ENCODE results near the gene ANKFN1.

Gene ANKFN1

DNA sequence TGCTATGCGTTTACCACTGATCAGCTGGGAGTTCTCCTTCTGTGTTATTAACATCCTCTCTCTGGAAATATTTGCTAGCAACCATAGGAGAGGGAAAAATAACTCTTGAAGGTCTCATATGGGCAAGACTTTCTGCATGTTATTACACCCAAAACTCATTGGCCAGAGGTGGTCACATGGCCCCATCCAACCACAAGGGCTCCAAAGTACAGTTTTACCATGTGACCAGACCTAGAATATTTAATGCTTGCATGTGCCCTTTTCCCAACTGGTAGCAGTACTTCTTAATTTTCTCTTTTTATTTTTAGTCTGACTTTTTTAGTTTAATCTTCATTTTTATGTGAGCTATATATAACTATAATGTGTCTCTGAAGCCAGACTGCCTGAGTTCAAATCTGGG, 299.2 kb downstream of the ANKFN1 start:
- DNase-seq (ENCODE audit: low read depth): no peak
- TF ChIP-seq, protein P1, sequence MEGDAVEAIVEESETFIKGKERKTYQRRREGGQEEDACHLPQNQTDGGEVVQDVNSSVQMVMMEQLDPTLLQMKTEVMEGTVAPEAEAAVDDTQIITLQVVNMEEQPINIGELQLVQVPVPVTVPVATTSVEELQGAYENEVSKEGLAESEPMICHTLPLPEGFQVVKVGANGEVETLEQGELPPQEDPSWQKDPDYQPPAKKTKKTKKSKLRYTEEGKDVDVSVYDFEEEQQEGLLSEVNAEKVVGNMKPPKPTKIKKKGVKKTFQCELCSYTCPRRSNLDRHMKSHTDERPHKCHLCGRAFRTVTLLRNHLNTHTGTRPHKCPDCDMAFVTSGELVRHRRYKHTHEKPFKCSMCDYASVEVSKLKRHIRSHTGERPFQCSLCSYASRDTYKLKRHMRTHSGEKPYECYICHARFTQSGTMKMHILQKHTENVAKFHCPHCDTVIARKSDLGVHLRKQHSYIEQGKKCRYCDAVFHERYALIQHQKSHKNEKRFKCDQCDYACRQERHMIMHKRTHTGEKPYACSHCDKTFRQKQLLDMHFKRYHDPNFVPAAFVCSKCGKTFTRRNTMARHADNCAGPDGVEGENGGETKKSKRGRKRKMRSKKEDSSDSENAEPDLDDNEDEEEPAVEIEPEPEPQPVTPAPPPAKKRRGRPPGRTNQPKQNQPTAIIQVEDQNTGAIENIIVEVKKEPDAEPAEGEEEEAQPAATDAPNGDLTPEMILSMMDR (IDR thresholded peaks at IDR 0.05; ENCODE audit: low read length, missing control alignments): no peak

DNA sequence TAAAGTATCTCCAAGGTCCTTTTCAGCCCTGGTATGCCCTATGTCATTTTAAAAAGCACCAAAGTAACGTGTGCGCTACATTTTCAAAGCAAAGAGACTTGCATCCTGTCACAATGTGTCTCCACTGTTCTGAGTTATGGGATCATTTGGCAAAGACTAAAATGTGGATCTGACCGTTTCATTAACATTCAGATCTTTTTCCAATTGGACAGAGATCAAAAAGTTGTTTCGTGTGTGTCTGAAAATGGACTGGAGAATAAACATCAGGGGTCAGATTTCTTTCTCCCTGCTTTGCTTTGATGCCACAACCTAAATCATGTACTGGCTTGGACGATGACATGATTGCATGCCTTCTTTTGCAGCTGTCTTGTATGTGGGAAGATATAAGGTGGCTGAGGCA, 304.2 kb downstream of the ANKFN1 start:
- H3K4me3 ChIP-seq (replicated peaks; ENCODE audit: low read depth, low read length): no peak overlapping the region
- TF ChIP-seq, protein P1 (IDR thresholded peaks at IDR 0.05; ENCODE audit: low read length, missing control alignments): no peak
- DNase-seq (ENCODE audit: low read depth): no peak

More for the DNA sequence above, 299.2 kb downstream of the ANKFN1 start:
- H3K4me3 ChIP-seq (replicated peaks; ENCODE audit: low read depth, low read length): no peak overlapping the region

DNA sequence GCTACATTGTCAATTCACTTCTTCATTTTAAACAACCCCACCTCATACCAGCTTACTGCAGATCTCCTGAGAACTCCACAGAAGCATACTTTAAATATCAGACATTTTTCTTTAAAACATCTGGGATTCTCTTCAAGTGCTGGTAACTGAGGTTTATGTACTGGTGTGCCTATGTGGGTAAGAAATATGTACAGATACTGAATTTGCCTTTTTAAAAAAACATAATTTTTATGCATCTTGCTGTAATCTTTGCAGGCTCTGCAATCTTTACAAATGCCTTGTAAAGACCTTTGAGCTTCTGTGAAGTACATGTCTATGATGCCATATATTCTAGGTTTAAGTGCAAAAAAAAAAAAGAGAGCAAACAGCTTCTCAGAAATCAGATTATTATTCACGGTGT, 312.6 kb downstream of the ANKFN1 start:
- TF ChIP-seq, protein P1 (IDR thresholded peaks at IDR 0.05; ENCODE audit: low read length, missing control alignments): no peak
- H3K4me3 ChIP-seq (replicated peaks; ENCODE audit: low read depth, low read length): no peak overlapping the region
- DNase-seq (ENCODE audit: low read depth): no peak

DNA sequence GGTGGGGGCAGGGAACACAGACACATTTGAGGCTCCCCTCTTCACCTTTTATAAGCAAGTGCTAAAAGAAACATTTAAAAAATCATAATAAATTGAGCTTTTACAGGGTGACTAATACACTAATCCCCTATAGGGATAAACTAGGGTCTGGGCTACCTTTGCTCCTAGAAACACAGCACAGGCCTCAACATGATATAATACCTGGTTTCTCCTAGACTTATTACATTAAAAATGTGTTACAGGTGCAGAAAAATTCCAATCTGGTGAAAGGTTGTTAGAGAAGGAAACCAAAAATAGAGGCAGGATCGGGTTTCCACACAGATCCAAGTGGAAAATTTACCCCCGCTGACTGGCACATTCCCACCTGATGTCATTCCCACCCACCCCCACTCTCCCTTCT, 315.6 kb downstream of the ANKFN1 start:
- TF ChIP-seq, protein P1 (IDR thresholded peaks at IDR 0.05; ENCODE audit: low read length, missing control alignments): no peak
- H3K4me3 ChIP-seq (replicated peaks; ENCODE audit: low read depth, low read length): no peak overlapping the region
- DNase-seq (ENCODE audit: low read depth): no peak

DNA sequence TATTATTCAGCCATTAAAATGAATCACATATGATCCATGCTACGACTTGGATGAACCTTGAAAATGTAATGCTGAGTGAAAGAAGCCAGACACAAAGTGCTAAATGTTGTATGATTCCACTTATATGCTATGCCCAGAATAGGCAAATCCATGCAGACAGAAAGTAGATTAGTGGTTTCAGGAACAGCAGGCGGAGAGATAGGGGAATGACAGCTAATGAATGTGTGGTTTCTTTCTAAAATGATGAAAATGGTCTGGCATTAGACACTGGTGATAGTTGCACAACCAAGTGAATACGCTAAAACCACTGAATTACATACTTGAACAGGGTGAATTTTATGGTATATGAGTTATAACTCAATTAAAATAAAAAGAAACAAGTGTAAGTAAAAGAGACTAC, 318.4 kb downstream of the ANKFN1 start:
- DNase-seq (ENCODE audit: low read depth): no peak
- no peak overlapping the region for H3K4me3 ChIP-seq (replicated peaks; ENCODE audit: low read depth, low read length)
- TF ChIP-seq, protein P1 (IDR thresholded peaks at IDR 0.05; ENCODE audit: low read length, missing control alignments): no peak

DNA sequence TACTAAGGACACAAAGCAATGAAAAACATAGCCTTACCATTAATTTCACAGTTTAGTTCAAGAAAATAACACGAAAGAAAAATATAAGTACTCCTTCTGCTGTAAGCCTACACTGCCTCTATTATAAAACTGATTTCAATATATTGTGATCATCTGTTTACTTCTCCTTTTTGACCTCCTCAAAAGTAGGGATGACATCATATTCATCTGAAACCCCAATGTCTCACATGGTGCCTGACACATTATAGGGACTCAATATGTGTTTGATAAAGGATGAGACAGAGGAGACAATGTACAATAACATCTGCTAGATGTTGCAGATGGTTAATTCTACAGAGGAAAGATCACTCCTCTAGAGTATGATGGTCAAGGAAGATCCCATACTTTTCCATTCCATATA, 321.8 kb downstream of the ANKFN1 start:
- no peak for DNase-seq (ENCODE audit: low read depth)
- TF ChIP-seq, protein P1 (IDR thresholded peaks at IDR 0.05; ENCODE audit: low read length, missing control alignments): no peak
- no peak overlapping the region for H3K4me3 ChIP-seq (replicated peaks; ENCODE audit: low read depth, low read length)

DNA sequence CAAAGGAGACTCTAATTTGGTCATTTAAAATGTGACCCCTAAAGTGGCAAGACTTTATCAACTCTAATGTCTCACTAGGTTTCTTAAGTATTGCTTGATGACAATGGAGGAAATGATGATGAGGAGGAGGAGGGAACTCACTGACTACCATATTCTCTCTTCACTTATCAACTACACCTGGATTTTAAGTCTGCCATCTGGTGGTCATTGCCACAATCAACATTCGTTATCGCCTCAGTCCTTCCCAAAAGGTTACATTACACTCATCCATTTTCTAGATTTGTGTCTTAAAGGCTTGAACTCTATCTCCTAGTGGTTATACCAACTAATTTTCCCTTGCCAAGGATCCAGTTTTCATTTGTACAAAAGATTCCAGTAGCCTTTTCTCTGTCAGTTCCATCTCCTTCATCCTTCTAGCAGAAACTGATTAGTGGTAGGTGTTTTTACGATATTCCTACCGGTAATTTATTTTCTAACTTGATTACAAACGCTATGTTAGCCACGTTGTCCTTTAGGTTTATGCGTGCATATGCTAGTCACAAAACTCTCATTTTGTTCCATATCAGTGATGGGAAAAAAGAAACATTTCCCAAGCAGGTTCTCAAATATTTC, 325.7 kb downstream of the ANKFN1 start:
- peak; percentile 10 for DNase-seq (ENCODE audit: low read depth)
- TF ChIP-seq, protein P1 (IDR thresholded peaks at IDR 0.05; ENCODE audit: low read length, missing control alignments): peak; percentile 27
- no peak overlapping the region for H3K4me3 ChIP-seq (replicated peaks; ENCODE audit: low read depth, low read length)

All from fibroblast of pulmonary artery (primary cell).